Stomach (tissue), 9 donors: Measurements from ENCODE around the gene NFU1. TPM values are rescaled to one million over a fixed set of nuclear protein-coding genes. Genes with fewer than 3 reads are reported as not detected.
A peak's percentile ranks its signal among the peaks of the same experiment; 100 is the strongest.
"Not testable (repeated sequence)": the region's sequence is repeated elsewhere in the genome, so short reads cannot be mapped to it uniquely, and the experiment has no call there.

Experiments
- DNase-seq, 2 donors: peaks; one replicate each; pipeline versions ENCODE4 v3.0.0 to v3.0.0-alpha.2; 2013 to 2019
- H3K27ac ChIP-seq, 5 donors: fragments of 200-600 bp in 4 of 5; sonication (generic) in 4 of 5; one replicate each; pipeline ENCODE4 v1.5.1; 2013 to 2019; ENCODE audit warnings: mild to moderate bottlenecking in 1 of 5, moderate library complexity in 1 of 5
- H3K27me3 ChIP-seq, 3 donors: fragments of 200-600 bp; sonication (generic); one replicate each; pipeline ENCODE4 v1.5.1; 2017 to 2019; ENCODE audit warnings: mixed run types in 1 of 3
- H3K36me3 ChIP-seq, 4 donors: fragments of 200-600 bp; sonication (generic); 1 replicate in 3 of 4; 2 replicates in 1 of 4; pipeline ENCODE4 v1.5.1; 2016 to 2019
- H3K4me1 ChIP-seq, 4 donors: fragments of 200-600 bp; sonication (generic); one replicate each; pipeline ENCODE4 v1.5.1; 2016 to 2019
- H3K4me3 ChIP-seq, 4 donors: fragments of 200-600 bp; sonication (generic) in 3 of 4; one replicate each; pipeline ENCODE4 v1.5.1; 2016 to 2019; ENCODE audit warnings: mild to moderate bottlenecking in 1 of 4
- H3K9me3 ChIP-seq, 4 donors: fragments of 200-600 bp; sonication (generic); one replicate each; pipeline ENCODE4 v1.5.1; 2016 to 2019
- CTCF ChIP-seq, 7 experiments: fragments of 450-650 bp in 4 of 7; fragments of 200-600 bp in 3 of 7; sonication (generic) in 3 of 7; IDR thresholded peaks; one replicate each; pipeline ENCODE4 v1.5.1; 2016 to 2019; ENCODE audit warnings: antibody characterized with exemption in 7 of 7, control low read depth in 2 of 7, mild to moderate bottlenecking in 1 of 7
- EP300 ChIP-seq: sonication (generic); formaldehyde crosslinking; IDR thresholded peaks from one replicate; pipeline ENCODE4 v1.6.1; 2017; ENCODE audit warnings: antibody characterized with exemption
- POLR2A ChIP-seq, 4 donors: fragments of 450-650 bp; IDR thresholded peaks; one replicate each; pipeline ENCODE4 v1.6.1; 2016; ENCODE audit warnings: antibody characterized with exemption in 4 of 4, control low read depth in 2 of 4, mild to moderate bottlenecking in 1 of 4, moderate library complexity in 1 of 4
- POLR2AphosphoS5 ChIP-seq, 3 donors: sonication (generic); formaldehyde crosslinking; IDR thresholded peaks; one replicate each; pipeline ENCODE4 v1.6.1; 2016; ENCODE audit warnings: antibody characterized with exemption in 3 of 3
- WGBS, 5 donors: extraction: QIAGEN DNeasy Blood & Tissue Kit in 3 of 5; methylation state at CpG; one replicate each; pipeline versions ENCODE4 v1.1.5 to v1.1.7; 2013 to 2018; 5-methylcytosine and 5-hydroxymethylcytosine counted together
- intact Hi-C: fragments of 100-400 bp; cut with DNase I; formaldehyde crosslinking; loops from one replicate; pipeline ENCODE4 v1.15.1; 2023; ENCODE audit warnings: low total_unique reads
- polyA plus RNA-seq, 3 donors: library from polyadenylated mRNA; stranded (reverse); fragments of 200-250 nt; gene quantifications; one replicate each; pipeline ENCODE4 v1.2.3, GENCODE V29; 2013
- total RNA-seq, 5 donors: library from RNA; depleted of rRNA; stranded (reverse); fragments of >200 nt; gene quantifications; one replicate each; pipeline versions ENCODE4 v1.1.0 to v1.2.3, GENCODE V29; 2014 to 2016
- donor health status: healthy with polysubstance abuse.
- donor health status: Bipolar disorder and iron deficiency.
- donor health status: healthy.

Gene NFU1
- total and polyA plus RNA-seq, 8 donors: 14.7 to 62.7 (median 39.6) TPM

- Histone ChIP-seq H3K4me1 (peaks cover 0 to 14% (median 2%) of the 10 kb centered on the region in 4 donors), H3K36me3 (no peaks in the 10 kb centered on the region), H3K27ac (no peak overlapping the region), H3K27me3 (no peaks in the 10 kb centered on the region), H3K9me3 (no peaks in the 10 kb centered on the region), H3K4me3 (no peak overlapping the region)
- intact Hi-C loops: no loop called here
- TF ChIP-seq POLR2AphosphoS5 (IDR thresholded peaks at IDR 0.05) (no peak), EP300 (no peak), CTCF (IDR thresholded peaks at IDR 0.05) (no peak), POLR2A (IDR thresholded peaks at IDR 0.05) (no peak)
- DNase-seq: no peak
- WGBS, 5 donors: 64 to 79% (median 76%) methylated on average over 4 of the region's 4 CpGs
Measured at GRCh38 chr2:69453475-69454129, 16.4 kb upstream of the NFU1 start.

- H3K4me3 ChIP-seq: no peak overlapping the region
- H3K27me3 ChIP-seq: no peaks in the 10 kb centered on the region
- 92 to 96% (median 95%) methylated on average over 3 of the region's 3 CpGs for WGBS, 5 donors
- intact Hi-C loops: no loop called here
- TF ChIP-seq POLR2A (IDR thresholded peaks at IDR 0.05) (no peak), CTCF (IDR thresholded peaks at IDR 0.05) (no peak), EP300 (no peak), POLR2AphosphoS5 (IDR thresholded peaks at IDR 0.05) (no peak)
- H3K4me1 ChIP-seq: peaks cover 0 to 14% (median 2%) of the 10 kb centered on the region in 4 donors
- no peaks in the 10 kb centered on the region for H3K9me3 ChIP-seq
- DNase-seq: no peak
- H3K36me3 ChIP-seq: no peaks in the 10 kb centered on the region
- no peak overlapping the region for H3K27ac ChIP-seq
Measured at GRCh38 chr2:69452687-69453086, 15.5 kb upstream of the NFU1 start.

- Histone ChIP-seq H3K4me3 (no peak overlapping the region), H3K4me1 (peaks cover 0 to 6% (median 2%) of the 10 kb centered on the region in 4 donors), H3K27me3 (no peaks in the 10 kb centered on the region), H3K36me3 (no peaks in the 10 kb centered on the region), H3K9me3 (no peaks in the 10 kb centered on the region), H3K27ac (no peak overlapping the region)
- no peak for DNase-seq
- 76 to 85% (median 80%) methylated on average over 6 of the region's 6 CpGs for WGBS, 5 donors
- intact Hi-C loops: no loop called here
- TF ChIP-seq POLR2A (IDR thresholded peaks at IDR 0.05): no peak
- TF ChIP-seq POLR2AphosphoS5 (IDR thresholded peaks at IDR 0.05): no peak
Measured at GRCh38 chr2:69450735-69451416, 13.6 kb upstream of the NFU1 start.

- TF ChIP-seq CTCF (IDR thresholded peaks at IDR 0.05) (no peak), POLR2AphosphoS5 (IDR thresholded peaks at IDR 0.05) (no peak), POLR2A (IDR thresholded peaks at IDR 0.05) (no peak), EP300 (no peak)
- no peaks in the 10 kb centered on the region for H3K36me3 ChIP-seq
- no peaks in the 10 kb centered on the region for H3K4me1 ChIP-seq
- H3K27ac ChIP-seq: no peak overlapping the region
- no peak for DNase-seq
- no peaks in the 10 kb centered on the region for H3K9me3 ChIP-seq
- H3K4me3 ChIP-seq: no peak overlapping the region
- intact Hi-C loops: no loop called here
- no peaks in the 10 kb centered on the region for H3K27me3 ChIP-seq
- WGBS, 5 donors: 84 to 91% (median 89%) methylated on average over 2 to 5 of the region's 5 CpGs
Measured at GRCh38 chr2:69449906-69450305, 12.7 kb upstream of the NFU1 start.

- intact Hi-C loops, H3K4me1 ChIP-seq, H3K9me3 ChIP-seq, H3K27ac ChIP-seq, H3K27me3 ChIP-seq, H3K4me3 ChIP-seq, H3K36me3 ChIP-seq, DNase-seq: not testable (repeated sequence)
- 41 to 73% (median 52%) methylated on average over 3 of the region's 3 CpGs for WGBS, 5 donors
Measured at GRCh38 chr2:69443673-69444072, 6.4 kb upstream of the NFU1 start.

GRCh38 chr2:69439499-69439898 is 2.3 kb upstream of the NFU1 start:
- Histone ChIP-seq H3K4me1 (peaks cover 19 to 32% (median 28%) of the 10 kb centered on the region in 4 donors), H3K27ac (peak overlapping the region in 1 of 5 donors; percentile 98)
- WGBS, 5 donors: 95 to 100% (median 99%) methylated on average over 2 of the region's 2 CpGs
- H3K36me3 ChIP-seq, H3K4me3 ChIP-seq, intact Hi-C loops, H3K9me3 ChIP-seq, H3K27me3 ChIP-seq, DNase-seq: not testable (repeated sequence)
